ENCODE measurements around the gene SLC2A11.
"Not testable (repeated sequence)": the region's sequence is repeated elsewhere in the genome, so short reads cannot be mapped to it uniquely, and the experiment has no call there.

SLC2A11 gene

GRCh38 chr22:23847310-23847920, 10.3 kb upstream of the SLC2A11 start:
- no peak for DNase-seq

- DNase-seq, result no peak
Measured at GRCh38 chr22:23847991-23848864, 9.4 kb upstream of the SLC2A11 start.

- peak; percentile 73 for DNase-seq
Measured at GRCh38 chr22:23849009-23850006, 8.4 kb upstream of the SLC2A11 start.

GRCh38 chr22:23850136-23850611, 7.5 kb upstream of the SLC2A11 start:
- no peak for DNase-seq

DNA sequence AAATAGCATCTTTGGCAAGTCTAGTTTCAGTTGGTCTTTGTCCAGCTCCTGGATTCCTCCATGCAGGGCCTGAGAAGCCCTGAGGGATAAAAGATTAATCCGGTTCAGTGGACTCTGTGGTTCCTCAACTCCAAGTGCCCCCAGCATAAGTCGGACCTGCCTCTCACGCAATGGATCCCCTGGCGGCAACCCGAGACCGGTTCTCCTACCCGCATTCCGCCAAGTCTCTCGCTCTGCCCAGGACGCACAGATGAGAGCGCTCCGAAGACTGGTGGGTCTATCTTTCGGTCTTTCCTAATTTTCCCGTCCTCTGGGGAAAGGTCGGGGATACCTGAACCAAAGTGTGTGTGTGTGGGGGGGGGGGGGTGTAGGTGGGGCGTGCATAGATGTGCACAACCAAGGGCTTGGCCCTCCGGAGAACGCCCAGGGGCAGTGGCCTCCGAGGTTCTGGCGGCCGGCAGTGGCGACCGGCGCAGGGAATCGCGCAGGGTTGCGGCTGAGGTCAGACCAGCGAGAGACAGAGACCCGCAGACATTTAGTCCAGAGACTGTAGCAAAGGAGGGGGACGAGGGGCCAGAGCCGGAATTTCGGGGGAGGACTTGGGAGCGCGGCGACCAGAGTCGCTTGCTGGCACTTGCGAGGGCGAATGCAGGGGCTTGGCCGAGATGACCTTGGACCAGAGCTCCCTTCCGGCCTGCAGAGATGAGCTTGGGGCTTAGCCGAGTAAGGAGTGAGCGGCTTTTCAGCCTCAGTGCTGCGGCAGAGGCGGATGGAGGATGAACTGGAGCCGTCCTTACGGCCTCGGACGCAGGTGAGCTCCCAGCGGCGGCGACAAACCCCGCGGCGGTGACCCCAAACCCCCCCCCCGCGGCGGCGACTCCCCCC, 712 bp upstream of the SLC2A11 start:
- DNase-seq, result peak; percentile 12

- DNase-seq, result no peak
Measured at GRCh38 chr22:23858484-23858815, 775 bp downstream of the SLC2A11 start.

DNA sequence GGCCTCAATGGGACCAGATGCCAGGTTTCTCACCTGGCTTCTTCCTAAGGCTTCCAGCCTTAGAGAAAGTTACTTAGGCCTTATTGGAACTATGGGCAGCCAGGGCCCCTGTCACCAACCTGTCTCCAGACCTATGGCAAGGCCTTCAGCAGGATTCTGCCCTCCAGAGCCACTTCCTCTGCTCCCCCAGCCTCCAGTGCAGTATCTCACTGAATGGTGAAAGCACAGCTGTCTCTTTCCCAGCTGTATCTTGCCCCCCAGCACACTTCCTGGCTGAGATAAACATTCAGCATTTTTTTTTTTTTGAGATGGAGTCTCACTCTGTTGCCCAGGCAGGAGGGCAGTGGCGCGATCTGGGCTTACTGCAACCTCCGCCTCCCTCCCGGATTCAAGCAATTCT, 1.5 kb downstream of the SLC2A11 start:
- no peak for DNase-seq

- DNase-seq, result not testable (repeated sequence)
Measured at GRCh38 chr22:23860187-23860586, 2.5 kb downstream of the SLC2A11 start.

GRCh38 chr22:23862103-23862502, 4.4 kb downstream of the SLC2A11 start:
- peak; percentile 20 for DNase-seq

- not testable (repeated sequence) for DNase-seq
Measured at GRCh38 chr22:23864499-23865154, 7.0 kb downstream of the SLC2A11 start.

DNA sequence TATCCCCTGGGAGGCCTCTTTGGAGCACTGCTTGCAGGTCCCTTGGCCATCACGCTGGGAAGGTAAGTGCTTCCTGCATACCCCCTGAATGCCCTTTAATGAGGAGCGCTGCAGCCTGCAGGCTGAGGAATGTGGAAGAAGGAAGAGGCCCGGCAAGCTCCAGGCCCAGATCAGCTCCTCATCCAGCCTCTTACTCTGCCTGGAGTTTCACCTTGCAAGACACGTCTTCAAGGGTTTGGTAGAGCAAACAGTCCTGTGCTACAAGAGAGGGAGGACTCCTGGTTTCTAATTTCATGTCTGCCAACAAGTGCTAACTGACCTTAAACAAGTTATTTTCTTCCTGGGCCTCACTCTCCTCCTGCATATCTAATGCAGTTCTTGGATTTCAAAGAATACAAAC, 10.9 kb downstream of the SLC2A11 start:
- DNase-seq, result no peak

DNA sequence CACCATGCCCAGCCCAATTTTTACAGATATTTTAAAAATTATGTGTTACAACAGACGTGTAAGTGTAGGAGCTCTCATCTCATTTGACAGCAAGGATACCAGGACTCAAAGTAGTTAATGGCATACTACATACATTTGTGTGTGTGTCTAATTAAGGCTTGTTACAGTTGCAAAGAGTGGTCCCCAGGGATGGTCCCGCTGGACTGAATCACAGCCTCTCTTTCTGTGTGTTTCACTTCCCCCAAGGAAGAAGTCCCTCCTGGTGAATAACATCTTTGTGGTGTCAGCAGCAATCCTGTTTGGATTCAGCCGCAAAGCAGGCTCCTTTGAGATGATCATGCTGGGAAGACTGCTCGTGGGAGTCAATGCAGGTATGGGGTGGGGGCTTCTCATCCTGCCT, 17.2 kb downstream of the SLC2A11 start:
- no peak for DNase-seq

DNA sequence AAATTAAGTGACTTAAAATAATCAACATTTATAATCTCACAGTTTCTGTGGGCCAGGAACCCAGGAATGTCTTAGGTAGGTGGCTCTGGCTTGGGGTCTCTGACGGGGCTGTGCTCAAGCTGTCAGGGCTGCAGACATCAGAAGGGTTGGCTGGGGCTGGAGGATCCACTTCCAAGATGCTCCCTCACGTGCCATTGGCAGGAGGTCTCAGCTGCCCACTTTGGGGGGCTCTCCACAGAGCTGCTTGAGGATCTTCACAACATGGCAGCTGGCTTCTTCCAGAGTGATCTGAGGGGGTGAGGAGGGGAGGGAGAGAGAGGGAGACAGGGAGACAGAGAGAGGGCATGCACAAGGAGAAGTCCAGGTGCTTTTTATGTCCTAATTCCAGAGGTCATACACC, 18.1 kb downstream of the SLC2A11 start:
- DNase-seq, result no peak

- DNase-seq, result no peak
Measured at GRCh38 chr22:23877566-23877965, 19.9 kb downstream of the SLC2A11 start.

DNA sequence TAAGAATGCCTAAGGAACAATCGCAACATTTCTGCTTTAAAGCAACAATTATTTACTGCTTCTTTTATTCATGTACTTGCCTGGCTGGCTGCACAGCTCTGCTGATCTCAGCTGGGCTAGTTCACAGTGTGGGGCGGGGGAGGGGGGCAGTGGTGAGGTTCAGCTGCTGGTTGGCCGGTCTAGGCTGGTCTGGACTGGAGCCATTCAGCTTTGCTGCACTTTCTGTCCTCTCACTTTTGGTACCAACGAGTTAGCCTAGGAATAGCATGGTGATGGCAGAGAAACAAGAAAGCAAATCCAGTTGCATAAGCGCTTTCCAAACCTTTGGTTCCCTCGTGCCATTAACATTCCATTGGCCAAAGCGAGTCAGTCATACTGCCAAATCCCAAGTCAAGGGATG, 20.5 kb downstream of the SLC2A11 start:
- DNase-seq, result no peak

- DNase-seq, result no peak
Measured at GRCh38 chr22:23882370-23882769, 24.7 kb downstream of the SLC2A11 start.

- no peak for DNase-seq
Measured at GRCh38 chr22:23883658-23884057, 26.0 kb downstream of the SLC2A11 start.

GRCh38 chr22:23884140-23884539, 26.5 kb downstream of the SLC2A11 start:
- no peak for DNase-seq

GRCh38 chr22:23888615-23889401, 31.1 kb downstream of the SLC2A11 start:
- DNase-seq, result no peak

- no peak for DNase-seq
Measured at GRCh38 chr22:23889620-23890019, 31.9 kb downstream of the SLC2A11 start.

- no peak for DNase-seq
Measured at GRCh38 chr22:23891726-23892125, 34.1 kb downstream of the SLC2A11 start.

Data from NCI-H2171 treated with DMSO at 0.1 percent for 48 hours (cell line).